Mucosa of stomach (tissue), 1 donor: ENCODE results near the gene PTPN13.
A peak's percentile ranks its signal among the peaks of the same experiment; 100 is the strongest.

Experiments
- H3K27me3 ChIP-seq: one replicate; pipeline ENCODE4 v1.7.0; 2013; ENCODE audit warnings: mild to moderate bottlenecking, low read length; ENCODE audit not compliant: control insufficient read depth, insufficient read depth
- H3K36me3 ChIP-seq: one replicate; pipeline ENCODE4 v1.7.0; 2013; ENCODE audit warnings: low read length; ENCODE audit not compliant: control insufficient read depth, insufficient read depth
- H3K4me1 ChIP-seq: one replicate; pipeline ENCODE4 v1.7.0; 2013; ENCODE audit warnings: mild to moderate bottlenecking, low read length; ENCODE audit not compliant: control insufficient read depth, insufficient read depth
- H3K4me3 ChIP-seq: one replicate; pipeline ENCODE4 v1.7.0; 2013; ENCODE audit warnings: low read length
- H3K9ac ChIP-seq: one replicate; pipeline ENCODE4 v1.7.0; 2013; ENCODE audit warnings: mild to moderate bottlenecking, low read length, moderate library complexity
- H3K9me3 ChIP-seq: one replicate; pipeline ENCODE4 v1.7.0; 2013; ENCODE audit warnings: mild to moderate bottlenecking, low read length, moderate library complexity; ENCODE audit not compliant: control insufficient read depth
- donor health status: Pancreatic carcinoma.

The PTPN13 gene

DNA sequence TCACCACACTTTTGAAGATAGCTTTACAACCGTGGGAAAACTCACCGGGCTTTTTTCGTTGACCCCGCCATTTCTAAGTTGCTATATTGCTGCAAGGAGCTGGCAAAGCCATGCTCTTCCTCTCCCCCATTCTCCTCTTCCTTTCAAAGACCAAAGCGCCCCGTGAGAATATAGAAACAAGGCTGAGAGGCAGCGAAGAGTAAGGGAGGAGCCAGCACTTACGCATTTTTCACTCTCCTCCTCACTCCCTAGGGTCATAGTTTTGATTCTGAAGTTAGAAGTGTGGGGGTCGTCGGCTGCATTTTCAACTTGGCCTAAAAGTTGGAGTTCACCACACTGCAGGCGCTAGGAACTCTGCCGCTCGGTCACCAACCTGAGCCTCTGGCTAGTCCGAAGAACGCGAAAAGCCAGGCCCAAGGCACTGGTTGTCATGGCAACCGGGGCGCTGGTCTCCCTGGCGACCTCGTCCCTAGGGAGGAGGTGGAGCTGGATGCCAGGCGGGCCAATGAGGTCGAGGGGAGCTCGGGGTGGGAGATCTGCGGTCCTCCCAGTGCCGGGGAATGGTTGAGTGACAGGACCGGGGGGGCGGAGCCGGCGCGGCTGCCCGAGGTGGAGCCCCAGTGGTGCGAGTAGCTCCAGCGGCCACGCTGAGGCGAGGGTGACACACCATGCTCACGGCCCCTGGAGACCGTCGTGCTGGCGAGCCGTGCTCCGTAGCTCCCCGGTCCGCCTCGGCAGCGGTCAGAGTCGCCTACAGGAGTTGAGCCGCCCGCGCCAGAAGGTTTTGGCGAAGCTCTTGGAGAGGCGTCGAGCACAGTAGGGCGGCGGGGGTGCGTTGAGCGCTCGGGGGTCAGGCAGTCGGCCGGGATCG is at the start of gene PTPN13:
PTPN13 (plus strand) TSS at position 628 of the 871 bp plus-strand sequence. CDS start 40,942 bp downstream, outside the sequence.
- Histone ChIP-seq H3K9ac (peak within 1 kb of the TSS; percentile 46), H3K4me3 (peak within 1 kb of the TSS; percentile 60), H3K4me1 (peaks cover 9% of the 10 kb centered on the region), H3K36me3 (no peaks in the 10 kb centered on the region), H3K9me3 (no peaks in the 10 kb centered on the region), H3K27me3 (peaks cover 11% of the 10 kb centered on the region)

GRCh38 chr4:86547140-86547539 is 47.0 kb upstream of the PTPN13 start:
- Histone ChIP-seq H3K36me3 (no peaks in the 10 kb centered on the region), H3K9me3 (no peaks in the 10 kb centered on the region), H3K9ac (no peak overlapping the region), H3K4me1 (no peaks in the 10 kb centered on the region), H3K27me3 (no peaks in the 10 kb centered on the region), H3K4me3 (no peak overlapping the region)

DNA sequence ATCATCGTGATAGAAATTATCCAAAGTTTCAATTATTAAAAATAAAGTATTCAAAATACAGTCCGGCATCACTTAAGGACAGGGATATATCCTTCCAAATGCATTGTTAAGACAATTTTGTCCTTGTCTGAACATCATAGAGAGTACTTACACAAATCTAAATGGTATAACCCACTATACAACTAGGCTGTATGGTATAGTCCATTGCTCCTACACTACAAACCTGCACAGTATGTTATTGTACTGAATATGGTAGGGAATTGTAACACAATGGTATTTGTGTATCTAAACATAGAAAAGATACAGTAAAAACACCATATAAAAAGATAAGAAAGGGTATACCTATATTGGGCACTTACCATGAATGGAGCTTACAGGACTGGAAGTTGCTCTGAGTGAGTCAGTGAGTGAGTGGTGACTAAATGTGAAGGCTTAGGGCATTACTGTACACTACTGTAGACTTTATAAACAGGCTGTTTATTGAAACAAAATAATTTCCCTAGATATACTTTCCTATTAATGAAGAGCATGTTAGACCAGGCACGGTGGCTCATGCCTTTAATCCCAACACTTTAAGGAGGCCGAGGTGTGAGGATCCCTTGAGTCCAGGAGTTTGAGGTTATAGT is 44.8 kb upstream of the PTPN13 start:
- Histone ChIP-seq H3K9ac (no peak overlapping the region), H3K9me3 (no peaks in the 10 kb centered on the region), H3K27me3 (peaks cover 4% of the 10 kb centered on the region), H3K36me3 (no peaks in the 10 kb centered on the region), H3K4me1 (no peaks in the 10 kb centered on the region), H3K4me3 (no peak overlapping the region)

GRCh38 chr4:86551387-86551786 is 42.7 kb upstream of the PTPN13 start:
- no peak overlapping the region for H3K9ac ChIP-seq
- no peak overlapping the region for H3K4me3 ChIP-seq
- peaks cover 4% of the 10 kb centered on the region for H3K27me3 ChIP-seq
- H3K4me1 ChIP-seq: no peaks in the 10 kb centered on the region
- H3K36me3 ChIP-seq: no peaks in the 10 kb centered on the region
- no peaks in the 10 kb centered on the region for H3K9me3 ChIP-seq

GRCh38 chr4:86554646-86555045 is 39.5 kb upstream of the PTPN13 start:
- no peak overlapping the region for H3K4me3 ChIP-seq
- no peaks in the 10 kb centered on the region for H3K9me3 ChIP-seq
- H3K4me1 ChIP-seq: no peaks in the 10 kb centered on the region
- H3K36me3 ChIP-seq: no peaks in the 10 kb centered on the region
- H3K27me3 ChIP-seq: peaks cover 4% of the 10 kb centered on the region
- H3K9ac ChIP-seq: no peak overlapping the region

DNA sequence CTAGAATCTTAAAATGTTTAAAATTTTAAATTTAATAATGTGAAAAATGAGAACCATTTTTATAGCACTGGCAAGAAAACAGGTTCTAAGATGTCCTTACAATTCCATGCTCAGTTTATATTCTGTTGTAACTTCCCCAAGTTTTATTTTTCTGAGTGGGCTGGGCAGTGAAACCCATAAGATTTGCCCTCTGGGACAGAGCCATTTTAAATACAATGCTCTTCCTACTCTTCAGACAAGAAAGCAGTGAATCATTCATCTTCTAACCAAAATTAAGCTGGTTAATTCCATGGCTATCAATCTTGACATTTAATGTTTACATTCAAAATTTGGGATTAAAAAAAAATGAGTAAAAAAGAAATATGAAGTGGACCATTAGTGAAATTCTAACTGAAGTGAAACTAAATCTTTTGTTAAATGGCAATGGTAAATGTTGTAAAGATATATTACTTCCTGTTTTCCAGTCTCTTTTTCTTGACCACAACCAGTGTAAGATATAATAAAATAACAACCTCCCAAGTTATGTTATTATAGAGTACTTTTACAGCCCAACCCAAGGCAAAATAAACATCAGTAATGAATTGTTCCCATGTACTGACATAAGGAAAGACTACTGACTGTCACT is 37.2 kb upstream of the PTPN13 start:
- no peak overlapping the region for H3K4me3 ChIP-seq
- H3K9me3 ChIP-seq: no peaks in the 10 kb centered on the region
- no peaks in the 10 kb centered on the region for H3K4me1 ChIP-seq
- no peak overlapping the region for H3K9ac ChIP-seq
- no peaks in the 10 kb centered on the region for H3K36me3 ChIP-seq
- peaks cover 4% of the 10 kb centered on the region for H3K27me3 ChIP-seq

GRCh38 chr4:86557526-86557925 is 36.6 kb upstream of the PTPN13 start:
- H3K9ac ChIP-seq: no peak overlapping the region
- no peaks in the 10 kb centered on the region for H3K36me3 ChIP-seq
- no peaks in the 10 kb centered on the region for H3K4me1 ChIP-seq
- H3K4me3 ChIP-seq: no peak overlapping the region
- peaks cover 4% of the 10 kb centered on the region for H3K27me3 ChIP-seq
- no peaks in the 10 kb centered on the region for H3K9me3 ChIP-seq

DNA sequence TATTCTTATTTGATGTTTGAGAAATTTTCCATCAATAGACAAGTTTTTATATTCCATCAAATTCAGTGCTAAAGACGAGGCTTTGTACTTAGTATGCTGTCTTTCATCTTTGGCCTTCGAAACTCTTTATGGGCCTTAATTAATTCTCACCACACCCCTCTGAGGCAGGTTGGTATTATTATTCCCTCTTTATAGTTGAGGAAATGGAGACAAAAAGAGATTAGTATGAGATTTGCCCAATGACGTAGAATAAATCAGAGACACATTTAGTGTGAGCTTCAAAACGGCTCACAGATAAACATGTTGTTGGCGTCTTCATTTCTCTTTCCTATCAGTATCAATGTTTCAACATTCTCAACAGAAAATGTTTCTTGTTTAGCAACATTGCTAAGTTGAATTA is 35.9 kb upstream of the PTPN13 start:
- Histone ChIP-seq H3K27me3 (peaks cover 2% of the 10 kb centered on the region), H3K36me3 (no peaks in the 10 kb centered on the region), H3K4me3 (no peak overlapping the region), H3K9me3 (no peaks in the 10 kb centered on the region), H3K9ac (no peak overlapping the region), H3K4me1 (no peaks in the 10 kb centered on the region)

DNA sequence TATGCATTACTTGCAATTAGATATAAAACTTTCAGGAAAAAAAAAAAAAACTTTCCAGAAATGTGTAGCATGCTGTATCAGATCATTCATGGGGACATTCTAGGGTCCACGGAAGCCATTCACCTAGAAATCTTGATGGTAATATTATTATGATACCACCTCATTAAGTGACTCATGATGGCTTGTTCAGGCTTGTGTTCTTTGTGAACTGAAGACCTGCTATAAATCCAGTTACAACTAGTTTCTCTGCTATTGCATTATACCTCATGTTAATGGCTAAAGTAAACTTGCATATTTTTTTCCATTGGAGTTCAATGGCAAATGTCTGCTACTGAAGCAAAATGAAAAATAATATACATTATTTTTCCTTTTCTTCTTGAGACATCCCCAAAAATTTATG is 35.3 kb upstream of the PTPN13 start:
- H3K9me3 ChIP-seq: no peaks in the 10 kb centered on the region
- H3K9ac ChIP-seq: no peak overlapping the region
- H3K27me3 ChIP-seq: no peaks in the 10 kb centered on the region
- no peaks in the 10 kb centered on the region for H3K36me3 ChIP-seq
- no peak overlapping the region for H3K4me3 ChIP-seq
- no peaks in the 10 kb centered on the region for H3K4me1 ChIP-seq

DNA sequence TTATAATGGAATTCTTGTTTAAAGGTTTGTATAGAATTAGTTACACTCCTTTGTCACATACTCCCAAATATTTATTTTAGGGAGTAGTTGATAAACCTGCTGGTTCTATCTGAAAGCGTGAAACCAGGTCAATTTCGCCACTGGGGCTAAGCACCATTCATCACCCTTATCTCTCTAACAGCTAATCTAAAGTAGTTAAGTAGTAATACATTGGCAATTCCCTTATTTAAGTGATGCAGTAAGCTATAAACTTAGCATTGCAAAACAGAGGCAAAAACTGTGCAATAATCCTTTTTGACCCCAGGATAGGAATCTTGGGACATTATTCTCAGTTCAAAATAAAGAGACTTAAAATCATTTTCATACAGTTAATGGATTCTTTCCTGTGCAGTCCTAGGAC is 33.7 kb upstream of the PTPN13 start:
- Histone ChIP-seq H3K9me3 (no peaks in the 10 kb centered on the region), H3K27me3 (no peaks in the 10 kb centered on the region), H3K4me1 (no peaks in the 10 kb centered on the region), H3K36me3 (no peaks in the 10 kb centered on the region), H3K4me3 (no peak overlapping the region), H3K9ac (no peak overlapping the region)

DNA sequence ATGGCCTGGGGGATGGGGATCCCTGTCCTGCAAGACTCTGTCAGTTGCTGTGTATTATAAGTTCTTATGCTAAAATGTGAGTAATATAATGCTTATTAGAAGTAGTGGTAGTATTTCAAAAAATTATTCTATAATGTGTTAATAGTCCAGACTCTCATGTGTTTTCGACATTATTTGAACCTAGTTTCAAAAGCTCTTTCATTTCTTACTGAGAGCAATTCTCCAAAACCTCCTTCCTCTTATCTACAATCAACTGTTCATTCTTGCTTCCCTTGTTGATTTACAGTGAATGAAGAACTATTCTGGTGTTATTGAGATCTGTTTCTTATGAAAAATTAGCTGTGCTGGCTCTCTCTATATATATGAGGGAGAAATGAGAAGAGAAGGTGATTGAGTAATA is 32.9 kb upstream of the PTPN13 start:
- no peaks in the 10 kb centered on the region for H3K9me3 ChIP-seq
- no peaks in the 10 kb centered on the region for H3K4me1 ChIP-seq
- no peaks in the 10 kb centered on the region for H3K27me3 ChIP-seq
- H3K9ac ChIP-seq: no peak overlapping the region
- no peak overlapping the region for H3K4me3 ChIP-seq
- no peaks in the 10 kb centered on the region for H3K36me3 ChIP-seq

DNA sequence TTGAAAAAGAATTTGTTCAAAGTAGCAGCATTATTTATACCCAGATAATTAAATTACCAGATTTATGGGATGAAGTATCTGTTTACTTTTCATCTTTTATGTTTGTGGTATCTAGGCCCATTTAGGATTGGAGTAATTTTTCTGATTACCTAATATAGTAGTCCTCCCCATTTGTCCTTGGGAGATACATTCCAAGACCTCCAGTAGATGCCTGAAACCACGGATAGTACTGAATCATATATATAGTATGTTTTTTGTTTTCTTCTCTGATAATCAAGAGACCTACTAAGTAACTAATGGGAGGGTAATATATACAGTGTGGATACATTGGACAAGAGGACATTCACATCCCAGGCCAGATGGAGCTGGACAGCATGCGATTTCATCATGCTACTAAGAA is 30.7 kb upstream of the PTPN13 start:
- Histone ChIP-seq H3K9ac (no peak overlapping the region), H3K27me3 (no peaks in the 10 kb centered on the region), H3K9me3 (no peaks in the 10 kb centered on the region), H3K36me3 (no peaks in the 10 kb centered on the region), H3K4me3 (no peak overlapping the region), H3K4me1 (no peaks in the 10 kb centered on the region)
